H7 (cell line): ENCODE measurements around the gene CRHR2. TPM values are rescaled to one million over a fixed set of nuclear protein-coding genes. Genes with fewer than 3 reads are reported as not detected.

Experiments used
- DNase-seq: peaks from one replicate; pipeline ENCODE4 v3.0.0; 2012
- H3K27me3 ChIP-seq: 2 replicates; pipeline ENCODE4 v1.6.0; 2011; ENCODE audit warnings: mild to moderate bottlenecking, low read length; ENCODE audit not compliant: control insufficient read depth, insufficient read depth
- H3K36me3 ChIP-seq: replicated peaks from 2 replicates; pipeline ENCODE4 v1.5.1; 2011; ENCODE audit warnings: low read length; ENCODE audit not compliant: control insufficient read depth, insufficient read depth
- H3K4me3 ChIP-seq: 2 replicates; pipeline ENCODE4 v1.5.1; 2011; ENCODE audit warnings: low read depth, mild to moderate bottlenecking, control low read depth, low read length, moderate library complexity; ENCODE audit not compliant: insufficient read depth
- total RNA-seq: library from RNA; depleted of rRNA; stranded (reverse); fragments of >200 nt; shearing (Covaris generic); gene quantifications from 2 replicates; pipeline ENCODE4 v1.2.3, GENCODE V29; 2014; rRNA removed

CRHR2 gene
- total RNA-seq, 1 experiment from 2014 or later = not detected

- H3K27me3 ChIP-seq = no peaks in the 10 kb centered on the region
- H3K4me3 ChIP-seq = no peak overlapping the region
- DNase-seq = no peak
- H3K36me3 ChIP-seq = peaks cover 52% of the 10 kb centered on the region
These were observed 63.3 kb downstream of the CRHR2 start for GRCh38 chr7:30618961-30619360.

- Histone ChIP-seq H3K27me3 (no peaks in the 10 kb centered on the region), H3K36me3 (peaks cover 51% of the 10 kb centered on the region), H3K4me3 (no peak overlapping the region)
- no peak for DNase-seq
These were observed 64.1 kb downstream of the CRHR2 start for GRCh38 chr7:30618080-30618676.

- no peak for DNase-seq
- H3K4me3 ChIP-seq = no peak overlapping the region
- peaks cover 50% of the 10 kb centered on the region for H3K36me3 ChIP-seq
- no peaks in the 10 kb centered on the region for H3K27me3 ChIP-seq
These were observed 64.9 kb downstream of the CRHR2 start for GRCh38 chr7:30617359-30617758.

GRCh38 chr7:30616318-30616717 lies 65.9 kb downstream of the CRHR2 start:
- no peaks in the 10 kb centered on the region for H3K27me3 ChIP-seq
- H3K4me3 ChIP-seq = no peak overlapping the region
- DNase-seq = no peak
- peaks cover 42% of the 10 kb centered on the region for H3K36me3 ChIP-seq

- Histone ChIP-seq H3K36me3 (peaks cover 31% of the 10 kb centered on the region), H3K4me3 (no peak overlapping the region), H3K27me3 (no peaks in the 10 kb centered on the region)
- DNase-seq = no peak
These were observed 68.6 kb downstream of the CRHR2 start for GRCh38 chr7:30613366-30614325.

GRCh38 chr7:30612658-30613265 lies 69.5 kb downstream of the CRHR2 start:
- no peaks in the 10 kb centered on the region for H3K27me3 ChIP-seq
- H3K36me3 ChIP-seq = peaks cover 32% of the 10 kb centered on the region
- DNase-seq = no peak
- H3K4me3 ChIP-seq = no peak overlapping the region

GRCh38 chr7:30605832-30606231 lies 76.4 kb downstream of the CRHR2 start:
- peaks cover 35% of the 10 kb centered on the region for H3K36me3 ChIP-seq
- DNase-seq = no peak
- H3K4me3 ChIP-seq = no peak overlapping the region
- H3K27me3 ChIP-seq = no peaks in the 10 kb centered on the region

GRCh38 chr7:30604901-30605300 lies 77.4 kb downstream of the CRHR2 start:
- H3K36me3 ChIP-seq = peaks cover 44% of the 10 kb centered on the region
- no peaks in the 10 kb centered on the region for H3K27me3 ChIP-seq
- no peak for DNase-seq
- H3K4me3 ChIP-seq = no peak overlapping the region

Other genes starting within 250 kb of the CRHR2 start
- gene NOD1, start 203.7 kb downstream of the CRHR2 start, total RNA-seq = 11.9 and 13.5 TPM in 2 replicates
- gene GGCT, start 177.6 kb downstream of the CRHR2 start, total RNA-seq = 69.3 and 99.4 TPM in 2 replicates
- 159 and 216 TPM in 2 replicates for gene GARS1, start 87.6 kb downstream of the CRHR2 start, total RNA-seq
- gene INMT, start 69.7 kb upstream of the CRHR2 start, total RNA-seq = 1.0 and 3.9 TPM in 2 replicates
- gene MINDY4, start 89.0 kb upstream of the CRHR2 start, total RNA-seq = 1.4 and 2.0 TPM in 2 replicates
- 0.26 TPM in 1 of 2 replicates, not detected in the other for gene AQP1, start 229.4 kb upstream of the CRHR2 start, total RNA-seq